K562 (cell line): ENCODE results near the gene GLUL. TPM values are rescaled to one million over a fixed set of nuclear protein-coding genes. Genes with fewer than 3 reads are reported as not detected.

Source experiments
- ATF4 ChIP-seq: fragments of 450-650 bp; formaldehyde crosslinking; IDR thresholded peaks from 2 replicates; pipeline ENCODE4 v1.4.0; 2022; ENCODE audit warnings: mild to moderate bottlenecking, moderate library complexity
- ATF7 ChIP-seq: fragments of 450-650 bp; IDR thresholded peaks from 2 replicates; pipeline ENCODE4 v1.7.1; 2014; ENCODE audit warnings: mild to moderate bottlenecking, moderate library complexity
- COPS2 ChIP-seq: fragments of 450-650 bp; conservative IDR thresholded peaks from 2 replicates; pipeline ENCODE4 v1.6.1; 2016; ENCODE audit warnings: mild to moderate bottlenecking, moderate library complexity
- CTCF ChIP-seq, 3 experiments: IDR thresholded peaks in 2 of 3; conservative IDR thresholded peaks in 1 of 3; 2 replicates each; pipeline ENCODE4 v1.5.1; 2011 to 2012; ENCODE audit warnings: low read length in 3 of 3, mild to moderate bottlenecking in 3 of 3, control low read depth in 2 of 3, improper control_type of control experiment in 1 of 3, inconsistent platforms in 1 of 3, low read depth in 1 of 3, mixed read lengths in 1 of 3, moderate library complexity in 1 of 3; ENCODE audit not compliant: insufficient read depth in 2 of 3
- DLX4 ChIP-seq: fragments of 250-450 bp; sonication (Bioruptor Pico); IDR thresholded peaks from 2 replicates; pipeline ENCODE4 v1.6.1; 2021; ENCODE audit warnings: mild to moderate bottlenecking
- E2F5 ChIP-seq: sonication (generic); formaldehyde crosslinking; IDR thresholded peaks from 2 replicates; pipeline ENCODE4 v1.8.0; 2022; ENCODE audit warnings: mild to moderate bottlenecking, missing genetic modification reagents
- GMEB1 ChIP-seq: fragments of 250-450 bp; sonication (Bioruptor Pico); IDR thresholded peaks from 2 replicates; pipeline ENCODE4 v1.4.0; 2020; ENCODE audit warnings: mild to moderate bottlenecking
- HNRNPL ChIP-seq: fragments of 200-400 bp; formaldehyde crosslinking; IDR thresholded peaks from 2 replicates; pipeline ENCODE4 v1.6.1; 2017; ENCODE audit warnings: low read depth, mild to moderate bottlenecking, low read length
- MXD1 ChIP-seq: fragments of 250-450 bp; sonication (Bioruptor Pico); IDR thresholded peaks from 2 replicates; pipeline ENCODE4 v1.8.0; 2021; ENCODE audit warnings: borderline replicate concordance, mild to moderate bottlenecking, moderate library complexity; ENCODE audit not compliant: poor library complexity, severe bottlenecking
- NEUROD1 ChIP-seq: fragments of 150-350 bp; IDR thresholded peaks from 2 replicates; pipeline ENCODE4 v1.6.1; 2014; ENCODE audit warnings: borderline replicate concordance, low read length, low read depth; ENCODE audit not compliant: partially characterized antibody
- PYGO2 ChIP-seq: fragments of 450-650 bp; IDR thresholded peaks from 2 replicates; pipeline ENCODE4 v1.6.1; 2016; ENCODE audit warnings: mild to moderate bottlenecking, missing genetic modification characterization, moderate library complexity, missing compliant biosample characterization
- RAD21 ChIP-seq, 2 experiments: fragments of 250-450 bp in 1 of 2; fragments of 450-650 bp in 1 of 2; sonication (Bioruptor Pico) in 1 of 2; formaldehyde crosslinking in 1 of 2; IDR thresholded peaks in 1 of 2; conservative IDR thresholded peaks in 1 of 2; 2 replicates each; pipeline versions ENCODE4 v1.4.0 to v1.8.0; 2020 to 2022; ENCODE audit warnings: mild to moderate bottlenecking in 2 of 2, moderate library complexity in 1 of 2
- SMARCB1 ChIP-seq: IDR thresholded peaks from 2 replicates; pipeline ENCODE4 v1.6.1; 2011; ENCODE audit warnings: improper control_type of control experiment, low read depth; ENCODE audit not compliant: insufficient read length
- SRSF1 ChIP-seq: fragments of 200-400 bp; formaldehyde crosslinking; IDR thresholded peaks from 2 replicates; pipeline ENCODE4 v1.6.1; 2017; ENCODE audit warnings: mild to moderate bottlenecking, low read depth, low read length, moderate library complexity
- THAP7 ChIP-seq: fragments of 250-450 bp; sonication (Bioruptor Pico); IDR thresholded peaks from 2 replicates; pipeline ENCODE4 v1.5.0; 2021
- ZNF133 ChIP-seq: fragments of 250-450 bp; sonication (Bioruptor Pico); IDR thresholded peaks from 2 replicates; pipeline ENCODE4 v1.4.0; 2020; ENCODE audit warnings: mild to moderate bottlenecking
- ZNF197 ChIP-seq: fragments of 200-800 bp; sonication (Bioruptor generic); IDR thresholded peaks from 2 replicates; pipeline ENCODE4 v1.6.1; 2016; ENCODE audit warnings: low read depth, missing genetic modification characterization, missing compliant biosample characterization
- ZNF695 ChIP-seq: fragments of 450-650 bp; formaldehyde crosslinking; IDR thresholded peaks from 2 replicates; pipeline ENCODE4 v1.4.0; 2020; ENCODE audit warnings: mild to moderate bottlenecking, moderate library complexity
- ZNF778 ChIP-seq: fragments of 450-650 bp; formaldehyde crosslinking; IDR thresholded peaks from 2 replicates; pipeline ENCODE4 v1.4.0; 2020; ENCODE audit warnings: mild to moderate bottlenecking, moderate library complexity
- polyA plus RNA-seq, 8 experiments: library from polyadenylated mRNA; depleted of rRNA in 4 of 8; stranded (reverse) in 5 of 8; unstranded in 3 of 8; fragments of >200 nt; fragmentation: Nextera tagmentation in 2 of 8; fragmentation: Illumina TruSeq in 1 of 8; extraction: Ambion mirVana in 2 of 8; extraction: Trizol in 1 of 8; gene quantifications; 2 replicates each; pipeline versions ENCODE4 v1.2.1 to v1.2.3, GENCODE V29; 2011 to 2014; ENCODE audit warnings: inconsistent platforms in 1 of 8, missing spikeins in 1 of 8
- total RNA-seq, 7 experiments: library from RNA; depleted of rRNA in 6 of 7; stranded (reverse); fragments of >200 nt in 6 of 7; fragmentation: Illumina TruSeq in 2 of 7; extraction: Trizol in 2 of 7; gene quantifications; 2 replicates each; pipeline versions ENCODE4 v1.2.1 to v1.2.3, GENCODE V29; 2011 to 2021; ENCODE audit warnings: low replicate concordance in 1 of 7

The GLUL gene
- total and polyA plus RNA-seq, 9 of the 15 experiments (the other 6 are each of a cell fraction or from before 2014, with no cell fraction given): 1,088 to 4,222 (median 1,338) TPM

GRCh38 chr1:182391362-182392049 is at the start of gene GLUL (continued):
- TF ChIP-seq GMEB1 (CRISPR knock-in tag): no peak
- peak; percentile 26 to 37; a peak in 3 of 4 replicates for TF ChIP-seq RAD21 (CRISPR knock-in tag; conservative IDR thresholded peaks at IDR 0.05 in 1 of 2, IDR thresholded peaks at IDR 0.05 in 1 of 2)
- TF ChIP-seq SRSF1: no peak
- TF ChIP-seq SMARCB1: no peak
- 0 out of 2 replicates have a peak, but pooled peaks have one; percentile 77 for TF ChIP-seq E2F5 (CRISPR knock-in tag)
- peak; percentile 47; the same call in 1 of the 2 replicates for TF ChIP-seq ATF4 (CRISPR knock-in tag)
- TF ChIP-seq ATF7: peak; percentile 75
- TF ChIP-seq ZNF778 (CRISPR knock-in tag): no peak
- TF ChIP-seq THAP7: peak; percentile 85; the same call in 1 of the 2 replicates
- no peak for TF ChIP-seq ZNF197 (CRISPR knock-in tag)
- TF ChIP-seq CTCF (IDR thresholded peaks at IDR 0.05 in 2 of 3, conservative IDR thresholded peaks at IDR 0.05 in 1 of 3; ENCODE audit: insufficient read depth in 2 of 3, low read depth in 1 of 3, low read length in 3 of 3): peak in 1 of 3 experiments; percentile 60; a peak in 3 of 6 replicates
- TF ChIP-seq NEUROD1: peak; percentile 43
- no peak for TF ChIP-seq ZNF695 (CRISPR knock-in tag)
- peak; percentile 54; the same call in 1 of the 2 replicates for TF ChIP-seq HNRNPL
- TF ChIP-seq MXD1 (CRISPR knock-in tag): no peak
- TF ChIP-seq DLX4 (CRISPR knock-in tag): no peak
- no peak for TF ChIP-seq ZNF133 (CRISPR knock-in tag)
- no peak for TF ChIP-seq PYGO2 (tag)
- TF ChIP-seq COPS2: no peak
